NK-92 (cell line): ENCODE results near the gene NDUFB4.
"Not testable (repeated sequence)": the region's sequence is repeated elsewhere in the genome, so short reads cannot be mapped to it uniquely, and the experiment has no call there.

Experiments
- DNase-seq: peaks from one replicate; lab custom pipeline; 2025; ENCODE audit not compliant: unreplicated experiment; lab: John Stamatoyannopoulos, UW

The NDUFB4 gene

GRCh38 chr3:120569222-120570057, 26.7 kb upstream of the NDUFB4 start:
- DNase-seq = no peak

- no peak for DNase-seq
These were observed 24.1 kb upstream of the NDUFB4 start for GRCh38 chr3:120572027-120572426.

- DNase-seq = no peak
These were observed 8.7 kb upstream of the NDUFB4 start for GRCh38 chr3:120587332-120587975.

- no peak for DNase-seq
These were observed 384 bp upstream of the NDUFB4 start for GRCh38 chr3:120595788-120596115.

GRCh38 chr3:120596853-120597223, 702 bp downstream of the NDUFB4 start:
- DNase-seq = no peak

- no peak for DNase-seq
These were observed 1.4 kb downstream of the NDUFB4 start for GRCh38 chr3:120597445-120598049.

GRCh38 chr3:120599211-120599610, 3.1 kb downstream of the NDUFB4 start:
- DNase-seq = no peak

GRCh38 chr3:120601554-120601953, 5.4 kb downstream of the NDUFB4 start:
- DNase-seq = no peak

GRCh38 chr3:120602682-120603081, 6.5 kb downstream of the NDUFB4 start:
- no peak for DNase-seq

- DNase-seq = no peak
These were observed 8.2 kb downstream of the NDUFB4 start for GRCh38 chr3:120604382-120604781.

- DNase-seq = no peak
These were observed 8.6 kb downstream of the NDUFB4 start for GRCh38 chr3:120604784-120605183.

GRCh38 chr3:120608506-120608905, 12.4 kb downstream of the NDUFB4 start:
- no peak for DNase-seq

- DNase-seq = no peak
These were observed 18.6 kb downstream of the NDUFB4 start for GRCh38 chr3:120614765-120615164.

- DNase-seq = no peak
These were observed 19.9 kb downstream of the NDUFB4 start for GRCh38 chr3:120615847-120616609.

GRCh38 chr3:120616745-120617144, 20.6 kb downstream of the NDUFB4 start:
- not testable (repeated sequence) for DNase-seq

- DNase-seq = no peak
These were observed 26.3 kb downstream of the NDUFB4 start for GRCh38 chr3:120622457-120622856.

GRCh38 chr3:120622870-120623726, 27.0 kb downstream of the NDUFB4 start:
- DNase-seq = no peak

- DNase-seq = no peak
These were observed 27.6 kb downstream of the NDUFB4 start for GRCh38 chr3:120623727-120624093.

GRCh38 chr3:120625159-120625586, 29.0 kb downstream of the NDUFB4 start:
- no peak for DNase-seq

GRCh38 chr3:120634539-120634938, 38.4 kb downstream of the NDUFB4 start:
- no peak for DNase-seq
